ENCODE measurements around the gene FYCO1.

Gene FYCO1

DNA sequence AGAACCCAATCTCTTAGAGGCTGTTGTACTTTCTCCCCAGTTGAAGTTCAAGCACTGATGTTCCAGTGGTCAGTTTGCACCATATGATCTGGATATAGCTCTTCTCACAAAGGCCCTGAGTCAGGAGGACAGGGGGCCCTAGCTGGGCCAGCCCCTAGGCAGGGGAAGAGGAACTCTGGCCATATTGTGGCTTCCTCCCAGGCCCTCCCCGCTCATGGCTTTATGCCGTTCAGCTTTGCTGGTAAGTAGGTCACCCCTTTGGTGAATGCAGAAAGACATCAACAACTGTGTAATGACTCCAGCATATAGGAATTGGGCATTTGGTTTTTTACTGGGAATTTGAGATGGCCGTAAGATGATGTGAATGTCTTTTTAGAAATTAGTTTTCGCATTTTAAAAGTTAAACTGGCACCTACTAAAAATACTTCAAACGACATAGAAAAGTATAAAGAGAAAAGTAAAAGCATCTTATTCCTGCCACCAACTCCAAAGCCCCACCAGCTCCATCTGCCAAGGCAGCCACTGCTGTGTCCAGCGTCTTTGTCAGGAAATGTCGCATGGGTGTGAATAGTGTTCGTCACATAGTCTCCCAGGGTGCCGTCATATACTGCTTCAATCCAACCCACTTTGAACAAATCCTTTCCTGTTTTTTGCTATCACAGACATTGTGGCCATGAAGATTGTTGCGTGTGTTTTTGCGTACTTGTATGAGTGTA lies 84.0 kb downstream of the FYCO1 start:
- DNase-seq: no peak

DNA sequence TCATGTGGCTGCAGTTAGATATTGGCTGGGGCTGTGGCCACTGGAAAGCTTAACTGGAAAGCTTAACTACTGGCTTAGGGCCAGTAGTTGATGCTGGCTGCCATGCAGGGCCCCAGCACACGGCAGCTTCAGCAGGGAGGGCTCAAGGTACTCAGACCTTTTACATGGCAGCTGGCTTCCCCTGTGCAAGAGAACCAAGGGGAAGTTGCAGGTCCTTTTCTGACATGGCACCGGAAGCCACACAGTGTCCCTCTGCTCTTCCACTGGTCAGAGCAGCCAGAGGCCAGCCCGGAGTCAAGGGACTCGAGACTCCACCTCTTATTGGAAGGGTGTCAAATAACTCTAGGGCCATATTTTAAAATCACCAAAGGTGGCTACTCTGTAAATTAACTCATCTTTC lies 84.7 kb downstream of the FYCO1 start:
- no peak for DNase-seq

DNA sequence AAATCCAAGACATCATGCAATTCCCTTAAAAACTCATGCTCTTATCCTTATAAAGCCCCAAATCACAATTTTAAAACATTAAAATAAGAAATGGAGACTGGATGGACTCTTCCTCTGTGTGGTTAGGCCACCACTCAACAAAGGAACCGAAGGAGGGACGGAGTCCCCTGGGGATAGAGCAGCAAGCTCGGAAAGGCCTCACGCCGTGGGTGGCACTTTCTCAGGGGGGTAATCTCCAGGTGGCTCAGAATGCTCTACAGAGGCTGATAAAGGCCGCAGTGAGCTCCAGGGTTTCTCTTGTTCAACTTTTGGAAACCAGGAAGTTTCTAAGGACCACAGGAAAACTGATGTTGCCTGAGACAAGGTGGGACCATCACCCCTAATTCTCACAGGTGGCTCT lies 86.1 kb downstream of the FYCO1 start:
- DNase-seq: no peak

DNA sequence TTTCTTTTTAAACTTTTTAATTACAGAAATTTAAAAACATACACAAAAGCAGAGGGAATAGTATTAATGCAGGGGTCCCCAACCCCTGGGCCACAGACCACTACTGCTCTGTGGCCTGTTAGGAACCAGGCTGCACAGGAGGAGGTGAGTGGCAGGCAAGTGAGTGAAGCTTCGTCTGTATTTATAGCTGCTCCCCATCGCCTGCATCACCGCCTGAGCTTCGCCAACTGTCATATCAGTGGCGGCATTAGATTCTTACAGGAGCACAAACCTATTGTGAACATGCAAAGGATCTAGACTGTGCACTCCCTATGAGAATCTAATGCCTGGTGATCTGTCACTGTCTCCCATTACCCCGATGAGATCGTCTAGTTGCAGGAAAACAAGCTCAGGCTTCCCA lies 86.9 kb downstream of the FYCO1 start:
- no peak for DNase-seq

DNA sequence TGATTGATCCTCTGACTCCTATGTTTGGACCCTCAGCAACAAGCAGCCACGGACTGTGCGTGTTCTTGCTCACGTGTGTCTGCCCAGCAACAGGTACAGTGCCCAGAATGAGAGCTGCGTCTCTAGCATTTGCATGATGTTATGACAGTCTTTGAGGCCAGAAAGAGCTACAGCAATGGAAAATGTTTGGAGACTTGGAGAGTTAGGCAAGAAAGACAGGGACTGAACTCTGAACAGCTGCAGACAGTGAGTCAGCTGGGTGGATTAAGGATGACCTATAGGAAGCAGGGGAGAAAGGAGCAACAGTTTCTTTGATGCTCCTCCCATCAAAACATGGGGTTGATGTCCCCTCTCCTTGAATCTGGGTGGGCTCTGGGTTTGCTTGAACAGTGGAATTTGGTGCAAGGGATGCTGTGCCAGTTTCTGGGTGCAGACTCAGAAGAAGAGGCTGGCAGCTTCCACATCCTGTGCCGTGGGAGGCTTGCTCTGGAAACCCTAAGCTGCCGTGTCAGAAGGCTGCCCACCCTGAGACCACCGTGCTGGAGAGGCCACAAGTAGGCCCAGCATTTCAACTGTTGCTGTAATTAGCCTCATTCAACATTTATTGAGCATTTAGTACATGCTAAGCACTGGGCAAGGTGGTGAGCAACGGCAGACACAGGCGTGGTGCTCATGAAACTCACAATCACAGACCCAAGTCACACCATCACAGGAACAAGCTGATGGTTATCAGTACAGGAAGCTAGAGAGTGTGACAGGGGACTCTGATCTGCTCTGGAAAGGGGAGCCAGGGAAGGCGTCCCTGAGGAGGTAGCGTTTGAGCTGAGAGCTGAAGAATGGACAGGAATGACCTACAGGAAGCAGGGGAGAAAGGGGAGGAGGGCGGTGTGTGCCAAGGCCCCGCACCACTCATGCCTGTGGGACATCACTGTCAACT lies 87.6 kb downstream of the FYCO1 start:
- DNase-seq: no peak

DNA sequence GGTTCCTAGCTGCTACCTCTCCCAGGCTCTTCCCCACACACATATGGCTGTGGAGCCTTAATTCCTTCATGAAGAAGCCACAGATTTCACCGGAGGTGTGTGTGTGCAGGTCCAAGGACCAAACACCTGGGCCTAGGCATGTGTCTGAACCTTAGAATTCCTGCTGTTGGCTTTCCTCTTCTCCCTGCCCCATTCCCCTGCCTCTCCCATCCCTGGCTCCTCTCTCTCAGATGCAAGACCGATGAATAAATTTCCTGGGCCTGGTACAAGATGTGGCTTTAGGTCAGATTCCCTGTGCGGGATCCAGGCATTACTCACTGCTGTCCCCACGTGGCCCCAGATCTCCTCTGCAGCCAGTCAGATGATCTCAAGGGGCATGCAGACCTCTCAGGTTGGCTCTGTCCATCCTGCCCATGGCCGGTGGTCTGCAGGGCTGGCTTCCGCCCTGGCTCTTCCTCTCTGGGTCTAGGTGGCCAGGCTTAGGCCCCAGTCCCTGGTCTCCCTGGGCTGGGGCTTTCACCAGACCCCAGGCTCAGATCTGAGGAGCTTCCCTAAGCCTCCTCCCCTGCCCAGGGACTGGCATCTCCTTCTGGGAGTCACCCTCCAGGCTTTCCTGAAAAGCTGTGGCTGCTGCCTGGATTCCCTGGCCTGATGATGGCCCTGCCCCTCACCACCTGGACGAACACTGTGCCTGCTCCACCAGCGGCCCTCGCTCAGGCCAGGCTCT lies 88.8 kb downstream of the FYCO1 start:
- DNase-seq: no peak

DNA sequence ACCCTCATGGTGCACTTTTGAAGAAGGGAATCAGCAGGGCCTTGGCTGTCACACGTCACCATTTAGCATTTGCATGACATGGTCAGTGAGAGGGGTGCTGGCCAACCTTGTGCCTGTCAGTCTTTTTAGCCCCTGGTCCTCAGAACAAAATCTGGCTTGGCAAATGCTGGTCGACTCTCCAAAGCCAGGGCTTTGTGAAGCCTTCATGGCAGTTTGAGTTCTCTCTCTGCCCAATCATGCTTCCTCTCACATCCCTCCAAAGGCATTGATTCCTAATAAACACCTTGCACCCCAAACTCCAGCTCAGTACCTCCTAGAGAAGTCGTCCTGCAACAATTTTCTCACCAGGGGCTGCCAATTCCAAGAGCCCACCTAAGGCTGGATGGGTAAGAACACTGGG lies 89.9 kb downstream of the FYCO1 start:
- DNase-seq: no peak

DNA sequence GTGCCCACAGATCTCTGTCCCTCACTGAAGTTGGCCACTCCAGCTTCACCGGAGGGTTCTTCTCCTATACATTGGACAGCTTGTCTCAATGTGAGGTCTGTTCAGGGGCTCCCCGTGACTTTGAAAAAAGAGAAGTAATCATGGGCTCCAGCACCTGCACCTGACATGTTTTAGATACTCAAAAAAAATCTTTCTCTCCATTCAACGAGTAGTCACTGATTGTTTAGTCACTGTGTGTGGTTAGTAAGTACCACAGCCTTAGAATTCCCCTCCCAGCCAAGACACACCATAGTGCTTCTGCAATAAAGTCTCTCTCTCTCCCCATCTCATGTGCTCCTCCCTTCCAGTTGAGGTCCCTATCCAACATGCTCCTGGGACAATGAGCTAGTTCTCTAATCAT lies 90.7 kb downstream of the FYCO1 start:
- DNase-seq: no peak

DNA sequence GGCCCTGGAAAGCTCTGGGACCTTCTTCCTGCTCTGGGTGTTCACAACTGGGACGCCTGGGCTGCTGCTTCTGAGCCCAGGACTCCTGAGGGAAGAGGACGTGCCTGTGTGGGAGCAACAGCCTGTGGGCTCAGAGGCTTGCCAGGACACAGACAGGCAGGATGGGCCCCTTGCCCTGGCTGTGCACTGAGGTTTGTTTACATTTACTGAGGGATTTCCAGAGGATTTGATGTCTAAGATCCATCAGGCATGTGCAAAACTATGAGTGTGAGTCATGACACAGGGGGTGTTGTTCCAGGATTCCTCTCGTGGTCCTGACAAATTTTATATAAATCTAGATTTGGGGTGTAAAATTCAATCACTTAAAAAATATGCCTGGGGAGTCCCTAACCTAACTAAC lies 98.7 kb downstream of the FYCO1 start:
- DNase-seq: no peak

DNA sequence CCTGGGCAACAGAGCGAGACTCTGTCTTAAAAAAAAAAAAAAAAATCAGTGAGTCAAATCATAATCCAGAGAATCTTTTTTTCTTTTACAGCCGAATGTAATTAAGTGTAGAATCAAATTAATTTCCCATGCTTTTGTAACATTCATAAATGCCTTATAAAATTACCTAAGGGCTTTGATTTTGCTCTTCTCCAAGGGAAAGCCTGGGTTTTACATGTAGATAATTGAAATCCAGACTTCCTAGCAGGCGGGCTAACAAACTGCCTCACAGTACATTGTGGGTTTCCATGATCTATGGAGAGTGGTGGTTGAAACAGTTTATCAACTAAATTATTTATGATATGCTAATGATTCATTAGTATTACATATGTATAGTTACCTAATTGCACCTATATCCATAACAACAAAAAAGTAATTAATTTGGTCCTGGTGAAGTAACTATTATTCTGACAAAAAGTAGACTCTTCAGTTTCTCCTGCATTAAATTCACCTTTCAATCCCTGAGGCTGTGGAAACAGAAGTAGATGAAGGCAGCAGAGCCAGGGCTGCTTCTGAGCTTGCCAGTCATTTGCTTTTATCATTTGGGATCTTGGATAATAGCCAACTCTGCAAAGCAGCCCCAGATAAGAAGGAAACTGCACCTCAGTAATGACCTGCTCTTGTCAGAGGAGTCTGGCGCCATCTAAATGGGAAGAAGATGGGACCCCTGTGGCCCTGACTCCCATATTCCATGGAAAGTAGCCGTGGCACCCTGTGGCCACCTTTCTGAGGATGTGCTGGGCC lies 99.7 kb downstream of the FYCO1 start:
- no peak for DNase-seq

DNA sequence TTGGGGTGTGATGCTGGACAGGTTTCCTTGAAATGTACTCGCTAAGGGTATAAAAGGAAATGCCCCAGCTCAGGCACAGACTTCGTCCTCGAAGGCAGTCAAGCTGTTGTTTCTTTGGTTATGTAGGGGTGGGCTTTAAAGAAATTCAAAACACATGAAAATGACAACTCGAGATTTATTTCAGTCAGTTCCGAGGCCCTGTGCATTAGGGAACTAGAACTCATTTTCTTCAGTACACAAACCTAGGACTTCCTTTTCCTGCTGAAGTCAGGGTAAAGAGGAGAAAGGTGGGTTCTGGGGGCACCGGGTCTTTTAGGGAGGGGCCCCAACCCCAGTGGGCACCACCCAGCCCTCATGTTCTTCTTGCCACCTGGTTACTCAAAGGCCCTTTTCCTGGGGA lies 101.6 kb downstream of the FYCO1 start:
- DNase-seq: no peak

DNA sequence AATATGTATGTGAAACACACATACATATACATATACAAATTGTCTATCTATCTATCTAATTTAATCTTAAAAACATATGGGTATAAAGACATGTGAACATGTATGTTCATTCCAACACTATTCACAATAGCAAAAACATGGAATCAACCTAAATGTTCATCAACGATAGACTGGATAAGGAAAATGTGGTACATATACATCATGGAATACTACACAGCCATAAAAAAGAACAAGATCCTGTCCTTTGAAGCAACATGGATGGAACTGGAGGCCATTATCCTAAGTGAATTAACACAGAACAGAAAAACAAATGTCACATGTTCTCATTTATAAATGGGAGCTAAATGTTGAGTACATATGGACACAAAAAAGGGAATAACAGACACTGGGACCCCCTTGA lies 103.5 kb downstream of the FYCO1 start:
- DNase-seq: no peak

DNA sequence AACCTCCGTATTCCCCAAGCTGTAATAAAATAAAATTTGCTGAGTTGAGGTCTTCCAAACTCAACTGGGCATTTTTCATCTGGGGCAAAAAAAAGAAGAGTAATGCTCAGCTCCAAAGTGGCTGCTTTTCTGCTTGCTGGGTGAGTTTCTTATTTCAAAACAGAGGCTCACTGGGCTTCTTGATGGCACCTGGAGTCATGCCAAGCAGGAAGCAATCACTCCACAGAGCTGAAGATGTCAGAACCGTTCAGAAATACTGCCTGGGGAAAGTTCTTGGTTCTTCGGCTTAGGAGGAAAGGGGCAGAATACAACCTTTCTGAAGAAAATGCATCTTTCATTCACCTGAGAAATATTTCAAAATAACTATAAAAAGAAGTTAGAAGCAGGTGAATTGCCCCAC lies 105.2 kb downstream of the FYCO1 start:
- no peak for DNase-seq

DNA sequence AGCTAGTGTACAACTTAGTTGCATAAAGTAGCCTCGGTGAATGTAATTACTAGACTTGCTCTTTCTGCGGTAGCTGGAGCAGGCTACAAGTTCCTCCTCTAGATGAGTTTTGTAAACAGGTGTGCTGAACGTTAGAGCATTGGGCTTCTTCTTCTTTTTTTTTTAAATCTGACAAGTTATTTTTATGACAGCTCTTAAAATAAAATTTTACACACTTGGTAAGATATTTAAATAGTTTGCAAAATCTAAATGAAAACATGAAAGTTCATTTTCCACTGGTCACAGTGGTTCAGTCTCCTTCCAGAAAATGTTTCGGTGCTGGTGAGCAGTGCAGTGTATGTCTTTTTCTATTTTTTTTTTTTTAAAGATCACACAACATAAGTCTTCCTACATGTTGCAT lies 106.3 kb downstream of the FYCO1 start:
- DNase-seq: no peak

DNA sequence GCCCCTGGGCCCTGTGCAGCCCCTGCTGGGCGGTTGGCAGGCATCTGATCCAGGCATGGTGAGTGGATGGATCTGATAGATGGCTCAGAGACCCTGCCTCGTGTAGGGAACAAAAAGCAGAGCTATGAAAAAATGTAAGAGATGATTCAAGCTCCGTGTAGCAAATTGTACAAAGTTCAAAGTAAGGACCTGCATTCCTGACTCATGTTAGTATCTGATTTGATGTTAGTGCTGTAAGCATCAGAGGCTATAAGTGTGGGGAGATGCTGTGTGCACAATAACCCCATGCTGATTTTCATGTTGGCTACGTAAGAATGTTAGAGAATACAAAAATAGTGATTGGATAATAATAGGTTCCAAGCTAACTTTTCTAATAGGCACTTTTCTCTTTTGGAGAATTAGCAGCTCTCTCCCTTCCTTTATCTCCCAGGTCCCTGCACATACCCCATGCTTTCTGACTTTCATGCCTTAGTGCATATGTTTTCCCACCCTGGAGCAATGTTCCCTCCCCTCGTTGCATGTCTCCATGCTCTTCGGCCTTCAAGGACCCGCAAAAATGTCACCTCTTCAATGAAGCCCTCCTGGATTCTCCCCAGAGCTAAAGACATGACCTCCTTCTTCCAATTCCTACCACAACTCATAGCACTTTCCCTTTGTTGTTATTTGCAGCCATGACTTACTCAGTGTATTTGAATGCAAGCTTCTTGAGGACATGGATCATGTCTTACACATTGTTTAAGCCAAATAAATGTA lies 107.7 kb downstream of the FYCO1 start:
- DNase-seq: no peak

DNA sequence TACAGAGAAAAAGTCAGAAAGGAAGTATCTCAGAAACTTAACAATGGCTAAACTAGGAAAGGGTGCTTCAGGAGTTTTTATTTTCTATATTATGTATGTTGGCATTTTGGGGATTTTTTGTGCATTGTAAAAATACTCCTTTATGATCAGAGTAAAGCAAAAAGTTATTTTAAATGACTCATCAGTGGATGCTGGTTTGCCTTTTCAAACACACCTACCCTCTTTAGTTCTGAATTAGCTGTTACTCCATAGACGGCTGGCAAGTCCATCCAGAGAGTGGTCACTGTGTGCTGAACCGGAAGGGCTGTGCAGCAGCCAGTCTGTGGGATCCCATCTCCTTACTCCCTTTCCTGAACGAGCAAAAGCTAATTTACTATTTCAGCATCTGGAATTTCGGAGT lies 108.3 kb downstream of the FYCO1 start:
- no peak for DNase-seq

DNA sequence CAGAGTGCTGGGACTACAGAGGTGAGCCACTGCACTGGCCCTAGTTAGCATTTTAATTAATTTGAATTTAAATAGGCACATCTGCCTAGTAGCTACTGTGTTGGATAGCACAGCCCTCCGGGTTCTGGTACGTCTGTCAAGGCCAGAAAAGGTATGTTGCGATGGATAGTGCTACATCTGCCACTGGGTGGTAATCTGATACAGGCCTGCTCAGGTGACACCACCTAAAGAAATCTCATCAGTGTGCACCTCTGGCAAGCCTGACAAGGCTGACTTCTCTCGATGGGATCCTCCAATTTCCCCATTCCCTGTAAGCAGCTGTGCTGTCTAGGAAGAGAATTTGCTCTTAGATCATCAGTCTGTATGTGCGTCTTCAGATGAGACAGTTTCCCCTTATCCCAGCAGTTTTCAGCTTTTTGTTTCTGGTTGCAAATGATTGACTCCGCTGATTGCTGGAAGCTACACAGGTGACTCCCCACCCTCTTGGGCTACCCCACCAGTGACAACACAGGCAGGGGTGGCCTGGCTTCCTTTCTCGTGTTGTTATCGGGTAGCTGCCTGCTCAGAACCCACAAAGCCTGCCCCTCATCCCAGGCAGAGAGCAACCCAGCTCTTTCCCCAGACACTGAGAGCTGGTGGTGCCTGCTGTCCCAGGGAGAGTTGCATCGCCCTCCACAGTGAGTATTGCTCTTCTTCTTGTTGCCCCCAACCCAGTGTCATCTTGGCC lies 109.5 kb downstream of the FYCO1 start, which contains the start of gene CCR9:
Gene CCR9 (plus strand): TSS at position 565 of the 727 bp plus-strand sequence. CDS start 8,391 bp downstream, outside the sequence.
- no peak for DNase-seq

DNA sequence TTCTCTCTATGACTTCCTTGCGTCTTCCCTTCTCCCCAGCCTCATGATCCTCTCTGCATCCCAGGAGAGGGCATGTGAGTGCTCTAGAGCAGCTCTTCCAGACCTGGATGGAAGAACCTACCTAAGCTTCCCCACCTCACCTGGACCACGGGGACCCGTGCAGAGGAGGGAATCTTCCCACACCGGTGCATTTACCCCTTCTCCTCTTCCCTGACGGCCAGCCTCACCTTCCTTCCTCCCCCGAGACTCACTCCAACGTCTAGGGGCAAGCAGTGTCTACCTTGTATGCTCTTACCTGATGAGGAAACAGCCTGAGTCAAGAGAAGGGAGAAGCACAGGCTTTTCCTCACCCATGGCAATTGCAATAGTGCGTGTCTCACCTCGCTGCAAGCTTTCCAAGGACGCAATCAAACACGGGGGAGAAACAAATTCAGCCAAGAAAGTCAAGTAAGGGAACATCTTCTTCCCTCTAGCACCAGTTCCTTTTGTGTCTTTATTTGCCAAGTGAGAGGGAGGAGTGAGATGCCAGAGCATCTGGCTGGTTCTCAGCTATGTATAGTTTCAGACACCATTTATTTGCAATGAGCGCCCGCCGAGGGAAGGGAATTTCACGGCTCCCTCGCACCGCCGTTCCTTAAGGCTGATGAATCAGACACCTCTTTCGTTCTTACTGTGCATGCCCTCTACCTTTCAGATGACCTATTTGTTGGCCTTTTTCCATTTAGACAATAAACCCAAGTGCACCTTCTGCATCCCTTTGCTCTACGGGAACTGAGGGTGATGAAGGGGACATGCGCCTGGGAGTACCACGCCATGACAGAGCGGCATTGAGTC lies 111.0 kb downstream of the FYCO1 start:
- no peak for DNase-seq

DNA sequence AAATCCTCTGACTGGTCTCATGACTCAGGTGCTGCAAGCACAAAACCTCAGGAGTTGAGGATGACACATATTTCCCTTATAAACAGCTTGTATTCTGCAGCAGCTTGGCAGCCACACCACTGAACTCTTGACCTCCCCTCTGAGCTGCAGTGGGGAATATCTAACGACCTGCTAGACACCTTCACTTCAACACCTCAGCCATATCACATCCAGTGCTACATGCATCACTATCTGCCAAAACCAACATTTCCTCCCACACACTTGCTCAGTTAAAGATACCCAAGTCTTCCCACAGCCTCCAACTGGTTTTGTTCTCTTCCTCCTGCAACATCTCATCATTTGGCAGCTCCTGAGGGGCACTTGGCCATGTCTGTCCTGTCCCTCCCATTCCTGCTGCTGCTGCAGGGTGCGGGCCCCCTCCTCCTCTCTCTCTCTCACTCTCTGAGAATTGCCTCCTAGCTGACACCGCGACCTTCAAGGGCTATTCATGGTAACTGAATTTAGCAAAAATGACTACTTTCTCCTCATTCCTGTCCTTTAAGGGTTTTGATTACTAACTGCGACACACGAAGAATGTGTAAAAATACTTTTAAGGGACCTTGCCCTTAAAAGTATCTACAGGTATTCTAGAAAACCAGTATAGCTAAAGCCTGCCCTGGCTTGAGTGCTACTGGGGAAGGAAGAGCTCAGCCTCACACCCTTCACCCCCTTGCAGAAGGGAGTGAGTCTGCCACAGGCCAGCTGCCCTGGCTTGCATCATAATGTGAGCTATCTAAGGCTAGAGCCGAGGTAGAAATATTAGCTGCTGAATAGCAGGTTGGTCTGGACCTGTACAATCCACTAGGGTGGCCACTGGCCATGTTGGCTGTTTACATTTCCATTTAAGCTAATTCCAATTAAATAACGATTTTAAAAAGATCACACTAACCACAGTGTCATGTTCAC lies 114.3 kb downstream of the FYCO1 start:
- no peak for DNase-seq
